NT2/D1 (cell line): ENCODE measurements around the gene ADAM22.

Source experiments
- SUZ12 ChIP-seq: IDR thresholded peaks from 2 replicates; pipeline ENCODE4 v1.6.1; 2011; ENCODE audit not compliant: insufficient read length, insufficient read depth; ENCODE audit errors: extremely low read depth
- YY1 ChIP-seq: IDR thresholded peaks from 2 replicates; pipeline ENCODE4 v1.6.1; 2011; ENCODE audit not compliant: insufficient read length, insufficient read depth
- ZNF274 ChIP-seq: IDR thresholded peaks from 2 replicates; pipeline ENCODE4 v1.6.1; 2011; ENCODE audit warnings: mild to moderate bottlenecking, low read depth, low read length

DNA sequence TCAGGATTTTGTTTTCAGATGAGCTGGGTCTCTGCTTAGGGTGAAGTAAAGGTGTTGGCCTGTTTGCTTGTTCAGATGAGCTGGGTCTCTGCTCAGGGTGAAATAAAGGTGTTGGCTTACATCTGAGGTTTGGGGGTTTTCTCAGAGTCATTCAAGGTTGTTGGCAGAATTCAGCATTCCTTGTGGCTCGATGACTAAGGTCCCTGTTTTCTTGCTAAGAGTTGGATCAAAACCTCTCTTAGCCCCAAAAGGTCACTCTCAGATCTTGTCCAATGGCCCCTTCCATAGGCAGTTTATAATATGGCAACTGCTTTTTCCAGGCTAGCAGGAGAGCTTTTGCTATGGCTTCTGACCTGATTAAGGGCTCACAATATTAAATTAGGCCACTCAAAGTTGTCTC, 106.6 kb downstream of the ADAM22 start:
- TF ChIP-seq YY1 (no peak), ZNF274 (no peak), SUZ12 (no peak)
